Memory B cell (primary cell): ENCODE results near the gene NUFIP1.
"Not testable (repeated sequence)": the region's sequence is repeated elsewhere in the genome, so short reads cannot be mapped to it uniquely, and the experiment has no call there.

Experiments
- ATAC-seq: fragments of 150-1000 bp; cut with Tn5 transposase; 2 replicates; pipeline ENCODE4 v1.10.0; 2021; ENCODE audit warnings: low read depth, mild to moderate bottlenecking, moderate library complexity
- DNase-seq, 2 donors: peaks; one replicate each; pipeline ENCODE4 v3.0.0; 2022; ENCODE audit warnings: low spot score in 2 of 2
- H3K27ac Mint-ChIP-seq: one replicate; pipeline ENCODE4 v1.8.0; 2022; ENCODE audit warnings: mild to moderate bottlenecking, moderate library complexity, mixed read lengths
- H3K27me3 Mint-ChIP-seq: one replicate; pipeline ENCODE4 v1.8.0; 2022; ENCODE audit warnings: mixed read lengths
- H3K36me3 Mint-ChIP-seq: one replicate; pipeline ENCODE4 v1.8.0; 2022; ENCODE audit warnings: mild to moderate bottlenecking, mixed read lengths
- H3K4me1 Mint-ChIP-seq: one replicate; pipeline ENCODE4 v1.8.0; 2022; ENCODE audit warnings: mixed read lengths
- H3K4me3 Mint-ChIP-seq: one replicate; pipeline ENCODE4 v1.8.0; 2022; ENCODE audit warnings: mild to moderate bottlenecking, moderate library complexity, mixed read lengths
- H3K9me3 Mint-ChIP-seq: one replicate; pipeline ENCODE4 v1.8.0; 2022; ENCODE audit warnings: mixed read lengths

The NUFIP1 gene

DNA sequence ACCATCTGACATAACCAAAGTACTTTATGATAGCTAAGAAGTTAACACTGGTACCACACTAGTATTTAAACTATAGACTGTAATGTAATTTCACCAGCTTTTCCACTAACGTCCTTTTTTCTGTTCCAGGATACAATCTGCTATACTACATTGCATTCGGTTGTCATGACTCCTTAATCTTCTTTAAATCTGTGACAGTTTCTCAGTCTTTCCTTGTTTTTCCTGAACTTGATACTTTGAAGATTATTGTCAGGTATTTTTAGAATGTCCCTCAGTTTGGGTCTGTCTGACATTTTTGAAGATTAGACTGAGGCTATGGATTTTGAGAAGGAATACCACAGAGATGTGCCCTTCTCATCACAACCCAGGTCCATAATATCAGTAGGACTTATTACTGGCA lies 36.6 kb downstream of the NUFIP1 start:
- H3K4me3 Mint-ChIP-seq = no peak overlapping the region
- H3K9me3 Mint-ChIP-seq = no peaks in the 10 kb centered on the region
- H3K27ac Mint-ChIP-seq = no peak overlapping the region
- no peaks in the 10 kb centered on the region for H3K4me1 Mint-ChIP-seq
- H3K27me3 Mint-ChIP-seq = no peaks in the 10 kb centered on the region
- no peak for ATAC-seq
- no peak for DNase-seq
- peaks cover 8% of the 10 kb centered on the region for H3K36me3 Mint-ChIP-seq

GRCh38 chr13:44951184-44951583 lies 38.1 kb downstream of the NUFIP1 start:
- no peaks in the 10 kb centered on the region for H3K9me3 Mint-ChIP-seq

GRCh38 chr13:44943411-44943810 lies 45.9 kb downstream of the NUFIP1 start:
- not testable (repeated sequence) for H3K27ac Mint-ChIP-seq, H3K4me3 Mint-ChIP-seq, H3K27me3 Mint-ChIP-seq

More at GRCh38 chr13:44951184-44951583, 38.1 kb downstream of the NUFIP1 start:
- ATAC-seq = no peak
- H3K4me3 Mint-ChIP-seq = no peak overlapping the region
- peaks cover 8% of the 10 kb centered on the region for H3K36me3 Mint-ChIP-seq
- no peak overlapping the region for H3K27ac Mint-ChIP-seq
- no peak for DNase-seq
- no peaks in the 10 kb centered on the region for H3K27me3 Mint-ChIP-seq
- H3K4me1 Mint-ChIP-seq = no peaks in the 10 kb centered on the region

DNA sequence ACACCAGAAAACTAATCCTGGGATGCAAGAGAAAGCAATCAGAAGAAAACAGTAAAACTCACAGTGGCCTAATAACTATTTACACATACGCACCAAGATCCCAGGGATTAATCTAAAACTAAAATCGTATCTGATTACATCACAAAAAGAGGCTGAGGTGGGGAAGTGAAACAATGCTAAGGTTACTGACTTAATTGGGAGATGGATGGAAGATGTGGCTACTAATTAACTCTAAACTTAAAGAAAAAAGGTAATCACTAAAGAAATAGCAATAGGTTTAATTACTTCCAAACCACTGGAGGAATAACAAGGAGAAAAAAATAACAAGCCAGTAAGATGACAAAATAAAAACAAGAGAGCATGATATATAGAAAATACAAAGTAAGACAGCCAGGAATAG lies 50.4 kb downstream of the NUFIP1 start:
- DNase-seq (no peak), ATAC-seq (no peak)
- no peaks in the 10 kb centered on the region for H3K9me3 Mint-ChIP-seq
- no peak overlapping the region for H3K4me3 Mint-ChIP-seq
- no peaks in the 10 kb centered on the region for H3K36me3 Mint-ChIP-seq
- H3K27ac Mint-ChIP-seq = no peak overlapping the region
- no peaks in the 10 kb centered on the region for H3K4me1 Mint-ChIP-seq
- no peaks in the 10 kb centered on the region for H3K27me3 Mint-ChIP-seq

More at GRCh38 chr13:44943411-44943810, 45.9 kb downstream of the NUFIP1 start:
- H3K36me3 Mint-ChIP-seq, H3K9me3 Mint-ChIP-seq, DNase-seq, H3K4me1 Mint-ChIP-seq, ATAC-seq: not testable (repeated sequence)

DNA sequence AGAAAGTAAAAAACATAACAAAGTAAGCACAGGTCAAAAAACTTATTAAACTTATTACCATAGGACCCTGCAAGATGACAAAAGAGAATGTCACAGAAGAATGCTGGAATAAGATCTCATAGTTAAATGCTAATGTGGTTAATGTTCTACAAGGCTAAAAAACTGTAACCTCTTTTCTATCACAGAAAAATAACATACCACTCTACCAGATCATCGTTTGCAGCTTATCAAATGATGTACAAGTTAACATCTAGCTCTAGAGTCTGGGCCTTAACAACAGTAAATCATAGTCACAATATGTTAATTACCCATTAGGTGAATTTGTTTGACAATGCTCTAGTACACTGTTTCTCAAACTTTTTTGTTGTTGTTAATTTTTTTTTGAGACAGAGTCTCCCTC lies 53.0 kb downstream of the NUFIP1 start:
- Mint-ChIP-seq H3K4me1 (no peaks in the 10 kb centered on the region), H3K36me3 (no peaks in the 10 kb centered on the region), H3K4me3 (no peak overlapping the region), H3K9me3 (no peaks in the 10 kb centered on the region), H3K27me3 (peaks cover 1% of the 10 kb centered on the region), H3K27ac (no peak overlapping the region)
- ATAC-seq (no peak), DNase-seq (no peak)

- no peak overlapping the region for H3K27ac Mint-ChIP-seq
- H3K36me3 Mint-ChIP-seq = no peaks in the 10 kb centered on the region
- ATAC-seq = no peak
- peaks cover 4% of the 10 kb centered on the region for H3K27me3 Mint-ChIP-seq
- no peaks in the 10 kb centered on the region for H3K4me1 Mint-ChIP-seq
- H3K9me3 Mint-ChIP-seq = no peaks in the 10 kb centered on the region
- no peak overlapping the region for H3K4me3 Mint-ChIP-seq
- no peak for DNase-seq
These were observed 54.5 kb downstream of the NUFIP1 start for GRCh38 chr13:44934724-44935123.

DNA sequence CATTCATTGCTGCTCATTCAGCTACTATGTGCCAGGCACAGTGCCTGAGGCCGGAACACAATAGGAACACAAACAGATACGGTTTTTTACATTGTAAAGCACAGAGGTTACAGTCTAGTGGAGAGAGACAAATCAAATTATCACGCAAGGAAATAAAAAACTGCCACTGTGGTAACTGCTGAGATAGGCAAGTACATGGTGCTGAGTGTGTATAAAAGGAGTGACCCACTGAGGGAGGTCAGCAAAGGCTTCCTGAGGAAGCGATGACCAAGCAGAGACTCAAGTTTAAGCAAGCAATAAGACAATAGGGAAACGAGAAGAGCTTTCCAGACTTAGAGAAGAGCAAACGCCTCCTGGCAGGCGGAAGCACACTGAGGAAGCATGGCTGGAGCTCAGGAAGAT lies 56.4 kb downstream of the NUFIP1 start:
- Mint-ChIP-seq H3K4me3 (no peak overlapping the region), H3K9me3 (no peaks in the 10 kb centered on the region), H3K27me3 (peaks cover 4% of the 10 kb centered on the region), H3K36me3 (no peaks in the 10 kb centered on the region), H3K27ac (no peak overlapping the region), H3K4me1 (no peaks in the 10 kb centered on the region)
- DNase-seq (no peak), ATAC-seq (no peak)

DNA sequence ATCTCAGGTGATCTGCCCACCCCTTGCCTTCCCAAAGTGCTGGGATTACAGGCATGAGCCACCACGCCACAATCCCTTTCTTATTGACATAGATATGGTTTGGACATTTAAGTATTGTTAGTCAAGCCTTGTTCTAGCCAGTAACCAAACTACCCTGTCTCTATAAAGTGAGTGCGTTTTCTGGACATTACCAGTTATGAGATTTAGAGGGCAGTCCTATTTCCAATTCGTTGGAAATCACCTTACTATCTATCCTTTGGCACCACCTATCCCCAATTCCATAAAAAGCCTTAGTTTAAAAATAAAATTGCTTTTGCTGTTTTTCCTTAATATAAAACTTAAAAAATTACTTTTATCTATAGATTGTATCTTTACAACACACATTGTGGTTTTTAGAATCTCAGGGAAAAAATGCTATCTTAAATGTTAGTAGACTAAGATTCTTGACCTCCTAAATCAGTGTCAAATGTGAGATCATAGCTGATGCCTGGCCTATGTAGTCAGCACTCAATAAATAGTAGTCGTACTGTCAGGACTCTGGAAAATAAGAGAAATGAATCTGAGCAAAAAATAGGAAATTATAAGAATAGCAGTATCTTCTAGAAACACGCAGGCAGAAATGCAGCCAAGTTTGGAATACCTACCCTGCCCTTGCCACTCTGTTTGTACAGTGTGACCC lies 57.0 kb downstream of the NUFIP1 start:
- Mint-ChIP-seq H3K4me3 (no peak overlapping the region), H3K9me3 (no peaks in the 10 kb centered on the region), H3K27ac (no peak overlapping the region), H3K36me3 (no peaks in the 10 kb centered on the region), H3K27me3 (peaks cover 5% of the 10 kb centered on the region), H3K4me1 (no peaks in the 10 kb centered on the region)
- DNase-seq (no peak), ATAC-seq (no peak)

- no peak for DNase-seq
- no peak overlapping the region for H3K27ac Mint-ChIP-seq
- H3K4me1 Mint-ChIP-seq = no peaks in the 10 kb centered on the region
- ATAC-seq = no peak
- H3K36me3 Mint-ChIP-seq = no peaks in the 10 kb centered on the region
- H3K9me3 Mint-ChIP-seq = no peaks in the 10 kb centered on the region
- peaks cover 8% of the 10 kb centered on the region for H3K27me3 Mint-ChIP-seq
- no peak overlapping the region for H3K4me3 Mint-ChIP-seq
These were observed 58.2 kb downstream of the NUFIP1 start for GRCh38 chr13:44930963-44931623.

- no peaks in the 10 kb centered on the region for H3K9me3 Mint-ChIP-seq
- H3K36me3 Mint-ChIP-seq = no peaks in the 10 kb centered on the region
- ATAC-seq = no peak
- peaks cover 12% of the 10 kb centered on the region for H3K27me3 Mint-ChIP-seq
- DNase-seq = no peak
- H3K27ac Mint-ChIP-seq = no peak overlapping the region
- no peak overlapping the region for H3K4me3 Mint-ChIP-seq
- H3K4me1 Mint-ChIP-seq = no peaks in the 10 kb centered on the region
These were observed 59.0 kb downstream of the NUFIP1 start for GRCh38 chr13:44930280-44930679.

DNA sequence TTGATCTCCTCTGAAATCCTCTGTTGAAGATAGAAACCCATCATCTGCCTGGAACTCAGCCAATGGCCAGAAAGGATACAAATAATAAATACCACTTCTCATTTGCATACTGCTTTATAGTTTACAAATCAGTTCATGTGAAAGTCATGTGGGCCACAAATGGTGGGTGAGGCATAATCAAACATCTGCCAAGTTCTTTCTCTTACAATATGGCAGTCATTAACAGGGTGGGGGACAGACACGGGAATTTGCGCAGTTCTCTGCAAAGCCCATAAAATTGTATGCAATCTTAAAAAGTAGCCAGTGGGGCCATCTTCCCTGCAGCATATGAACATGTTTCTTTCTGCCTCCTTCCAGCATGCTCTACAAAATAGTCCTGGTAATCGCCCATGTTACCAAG lies 59.6 kb downstream of the NUFIP1 start:
- DNase-seq = no peak
- Mint-ChIP-seq H3K4me1 (no peaks in the 10 kb centered on the region), H3K27me3 (peaks cover 17% of the 10 kb centered on the region), H3K4me3 (no peak overlapping the region), H3K9me3 (no peaks in the 10 kb centered on the region), H3K27ac (no peak overlapping the region), H3K36me3 (no peaks in the 10 kb centered on the region)
- ATAC-seq = no peak

- no peaks in the 10 kb centered on the region for H3K36me3 Mint-ChIP-seq
- H3K27me3 Mint-ChIP-seq = peaks cover 17% of the 10 kb centered on the region
- H3K9me3 Mint-ChIP-seq = no peaks in the 10 kb centered on the region
- no peak overlapping the region for H3K27ac Mint-ChIP-seq
- H3K4me1 Mint-ChIP-seq = no peaks in the 10 kb centered on the region
- no peak overlapping the region for H3K4me3 Mint-ChIP-seq
- ATAC-seq (no peak), DNase-seq (no peak)
These were observed 61.3 kb downstream of the NUFIP1 start for GRCh38 chr13:44927968-44928367.

GRCh38 chr13:44921931-44922758 lies 67.1 kb downstream of the NUFIP1 start:
- Mint-ChIP-seq H3K9me3 (no peaks in the 10 kb centered on the region), H3K4me3 (no peak overlapping the region), H3K27me3 (peaks cover 11% of the 10 kb centered on the region), H3K36me3 (no peaks in the 10 kb centered on the region), H3K27ac (no peak overlapping the region), H3K4me1 (no peaks in the 10 kb centered on the region)
- no peak for DNase-seq
- no peak for ATAC-seq

- no peaks in the 10 kb centered on the region for H3K4me1 Mint-ChIP-seq
- DNase-seq = no peak
- H3K9me3 Mint-ChIP-seq = no peaks in the 10 kb centered on the region
- H3K36me3 Mint-ChIP-seq = no peaks in the 10 kb centered on the region
- peaks cover 10% of the 10 kb centered on the region for H3K27me3 Mint-ChIP-seq
- H3K27ac Mint-ChIP-seq = no peak overlapping the region
- H3K4me3 Mint-ChIP-seq = no peak overlapping the region
- ATAC-seq = no peak
These were observed 67.9 kb downstream of the NUFIP1 start for GRCh38 chr13:44921246-44921877.
